Kidney epithelial cell (primary cell): ENCODE measurements around the gene OLIG1. TPM values are rescaled to one million over a fixed set of nuclear protein-coding genes. Genes with fewer than 3 reads are reported as not detected.

Experiments
- DNase-seq: peaks from one replicate; pipeline ENCODE4 v3.0.0-alpha.2; 2010; ENCODE audit warnings: low read depth
- H3K27me3 ChIP-seq: 2 replicates; pipeline ENCODE4 v1.6.0; 2011; ENCODE audit warnings: low read length; ENCODE audit not compliant: control insufficient read depth, insufficient read depth
- H3K36me3 ChIP-seq: 2 replicates; pipeline ENCODE4 v1.5.1; 2011; ENCODE audit warnings: low read length; ENCODE audit not compliant: control insufficient read depth, insufficient read depth
- H3K4me3 ChIP-seq: 2 replicates; pipeline ENCODE4 v1.5.1; 2011; ENCODE audit warnings: low read depth, mild to moderate bottlenecking, control low read depth, low read length
- total RNA-seq: library from RNA; depleted of rRNA; stranded (reverse); fragments of >200 nt; gene quantifications from 2 replicates; pipeline ENCODE4 v1.2.3, GENCODE V29; 2015
- TF ChIP-seq, protein P1 (sequence below): IDR thresholded peaks from 2 replicates; pipeline ENCODE4 v1.5.1; 2011; ENCODE audit warnings: mild to moderate bottlenecking, moderate library complexity, low read length, control low read depth, inconsistent platforms; ENCODE audit not compliant: insufficient read depth, poor library complexity, severe bottlenecking

Gene OLIG1
- total RNA-seq, 1 donor from 2014 or later = not detected

DNA sequence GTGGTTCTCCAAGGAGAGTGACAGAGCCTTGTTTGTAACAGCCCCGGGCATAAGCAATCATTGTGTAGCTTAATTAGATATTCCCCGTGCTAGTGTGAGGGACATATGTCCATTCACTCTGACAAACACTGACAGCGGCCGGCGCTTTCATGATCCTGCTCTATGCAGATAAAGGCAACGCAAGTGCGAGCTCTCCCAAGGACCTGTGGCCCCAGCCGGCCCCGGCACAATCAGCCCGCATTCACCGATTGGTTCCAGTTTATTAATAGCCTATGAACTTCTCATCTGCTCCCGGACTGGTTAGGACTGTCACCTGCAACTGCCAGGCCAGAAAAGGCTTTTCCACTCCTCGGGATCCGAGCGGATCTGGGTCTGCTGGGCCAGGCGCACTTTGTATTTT, 18.0 kb upstream of the OLIG1 start:
- DNase-seq = no peak
- Histone ChIP-seq H3K36me3 (no peaks in the 10 kb centered on the region), H3K4me3 (no peak overlapping the region), H3K27me3 (peaks cover 13% of the 10 kb centered on the region)
- TF ChIP-seq, protein P1, sequence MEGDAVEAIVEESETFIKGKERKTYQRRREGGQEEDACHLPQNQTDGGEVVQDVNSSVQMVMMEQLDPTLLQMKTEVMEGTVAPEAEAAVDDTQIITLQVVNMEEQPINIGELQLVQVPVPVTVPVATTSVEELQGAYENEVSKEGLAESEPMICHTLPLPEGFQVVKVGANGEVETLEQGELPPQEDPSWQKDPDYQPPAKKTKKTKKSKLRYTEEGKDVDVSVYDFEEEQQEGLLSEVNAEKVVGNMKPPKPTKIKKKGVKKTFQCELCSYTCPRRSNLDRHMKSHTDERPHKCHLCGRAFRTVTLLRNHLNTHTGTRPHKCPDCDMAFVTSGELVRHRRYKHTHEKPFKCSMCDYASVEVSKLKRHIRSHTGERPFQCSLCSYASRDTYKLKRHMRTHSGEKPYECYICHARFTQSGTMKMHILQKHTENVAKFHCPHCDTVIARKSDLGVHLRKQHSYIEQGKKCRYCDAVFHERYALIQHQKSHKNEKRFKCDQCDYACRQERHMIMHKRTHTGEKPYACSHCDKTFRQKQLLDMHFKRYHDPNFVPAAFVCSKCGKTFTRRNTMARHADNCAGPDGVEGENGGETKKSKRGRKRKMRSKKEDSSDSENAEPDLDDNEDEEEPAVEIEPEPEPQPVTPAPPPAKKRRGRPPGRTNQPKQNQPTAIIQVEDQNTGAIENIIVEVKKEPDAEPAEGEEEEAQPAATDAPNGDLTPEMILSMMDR = no peak

DNA sequence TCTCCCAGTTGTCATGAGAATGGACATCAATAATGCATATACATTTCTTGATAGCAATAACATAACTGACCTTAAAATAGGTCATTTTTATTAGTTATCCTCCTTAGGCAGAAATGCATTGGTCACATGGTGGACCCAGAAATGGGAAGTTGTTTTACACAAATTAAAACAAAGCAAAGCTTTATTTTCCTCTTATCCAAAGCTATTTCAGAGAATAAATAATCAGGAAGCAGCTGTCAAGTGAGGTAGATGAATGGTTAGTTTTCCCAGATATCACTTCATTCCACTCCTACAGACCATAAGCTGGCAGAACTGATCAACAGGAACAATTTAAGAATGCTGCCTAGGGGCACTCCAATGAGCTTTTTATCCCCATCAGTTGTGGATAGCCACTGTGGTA, 16.0 kb upstream of the OLIG1 start:
- no peak overlapping the region for H3K4me3 ChIP-seq
- TF ChIP-seq, protein P1 = no peak
- no peak for DNase-seq
- H3K27me3 ChIP-seq = peaks cover 10% of the 10 kb centered on the region
- H3K36me3 ChIP-seq = no peaks in the 10 kb centered on the region

DNA sequence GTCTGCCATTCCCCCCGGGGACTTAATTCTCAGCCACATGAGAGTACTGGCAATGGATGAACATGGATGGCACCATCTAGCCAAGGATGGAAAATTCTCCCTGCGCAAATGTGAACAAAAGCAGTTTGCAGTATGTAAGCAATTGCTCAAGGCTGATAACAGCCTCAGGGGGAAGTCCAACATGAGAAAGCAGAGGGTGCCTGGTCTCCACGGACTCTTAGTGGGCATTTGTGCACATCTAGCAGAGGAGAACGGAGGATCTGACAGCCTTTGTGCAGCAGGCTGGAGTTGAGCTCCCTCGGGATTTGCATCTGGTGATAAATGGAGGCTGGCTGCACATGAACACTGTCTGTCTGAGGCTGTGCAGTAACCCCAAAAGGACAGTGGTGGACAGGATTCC, 13.9 kb upstream of the OLIG1 start:
- H3K36me3 ChIP-seq = no peaks in the 10 kb centered on the region
- TF ChIP-seq, protein P1 = no peak
- H3K27me3 ChIP-seq = peaks cover 14% of the 10 kb centered on the region
- DNase-seq = no peak
- no peak overlapping the region for H3K4me3 ChIP-seq

DNA sequence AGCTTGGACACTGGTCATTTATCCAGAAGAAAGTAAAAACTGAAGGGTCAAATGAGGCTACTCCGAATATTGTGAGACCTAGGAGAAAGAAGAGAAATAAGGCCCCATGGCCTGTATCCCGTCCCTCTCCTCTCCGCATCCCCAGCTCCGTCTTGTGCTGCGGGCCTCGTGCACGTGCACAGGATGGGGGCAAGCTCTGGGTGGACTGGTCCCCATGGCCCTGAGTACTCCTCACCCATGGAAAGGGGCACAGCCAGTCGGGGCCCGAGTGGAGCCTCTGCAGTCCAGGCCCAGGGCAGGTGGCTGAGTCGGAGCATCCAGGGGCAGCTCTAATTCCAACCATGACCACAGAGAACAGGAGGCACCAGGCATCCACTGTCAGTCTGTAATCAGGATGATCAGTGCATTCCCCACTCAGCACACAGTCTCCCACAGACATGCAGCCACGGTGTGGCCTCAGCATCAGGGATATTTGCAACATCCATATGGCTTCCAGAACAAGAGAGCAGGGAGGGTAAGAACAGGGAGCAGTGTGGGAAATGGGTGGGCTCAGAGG, 12.5 kb upstream of the OLIG1 start:
- peaks cover 20% of the 10 kb centered on the region for H3K27me3 ChIP-seq
- no peak overlapping the region for H3K4me3 ChIP-seq
- no peak for DNase-seq
- TF ChIP-seq, protein P1 = no peak
- no peaks in the 10 kb centered on the region for H3K36me3 ChIP-seq

- Histone ChIP-seq H3K4me3 (no peak overlapping the region), H3K27me3 (peaks cover 22% of the 10 kb centered on the region), H3K36me3 (no peaks in the 10 kb centered on the region)
- no peak for DNase-seq
- TF ChIP-seq, protein P1 = no peak
Measured at GRCh38 chr21:33058527-33058926, 11.4 kb upstream of the OLIG1 start.

DNA sequence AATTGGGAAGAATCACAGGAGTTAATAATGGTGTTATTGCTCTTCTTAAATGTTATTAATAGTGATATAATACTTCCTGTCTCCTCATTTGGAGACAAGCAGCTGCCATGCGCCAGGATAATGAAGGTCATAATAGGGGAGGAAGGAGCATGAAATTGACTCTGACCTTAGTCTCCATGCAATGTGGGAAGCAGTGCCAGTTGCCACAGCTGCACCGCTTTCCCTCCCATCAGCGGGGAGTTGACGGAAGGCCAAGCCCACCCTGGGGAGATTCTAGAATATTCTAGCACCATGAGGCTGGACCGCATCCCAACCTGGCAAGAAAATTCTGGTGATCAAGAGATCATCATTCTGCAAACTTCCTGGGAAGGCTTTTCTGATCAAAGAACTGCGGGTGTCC, 11.0 kb upstream of the OLIG1 start:
- Histone ChIP-seq H3K36me3 (no peaks in the 10 kb centered on the region), H3K27me3 (peaks cover 26% of the 10 kb centered on the region), H3K4me3 (no peak overlapping the region)
- DNase-seq = no peak
- TF ChIP-seq, protein P1 = no peak
